Activated B cell treated with CpG ODN at 0.5 μM for 24 hours (primary cell): ENCODE data around the gene AMBRA1. TPM values are rescaled to one million over a fixed set of nuclear protein-coding genes. Genes with fewer than 3 reads are reported as not detected.

ENCODE experiments used
- ATAC-seq: fragments of 200-7000 bp; cut with Tn5 transposase; one replicate; pipeline ENCODE4 v1.10.0; 2021; ENCODE audit warnings: low read depth, mild to moderate bottlenecking, moderate library complexity
- CTCF ChIA-PET: fragments of 350-600 bp; sonication (Branson Sonifier 250); formaldehyde crosslinking; loops from one replicate; lab custom pipeline; 2021; ENCODE audit warnings: antibody characterized with exemption; lab: Charles Lee
- POLR2A ChIA-PET: fragments of 350-600 bp; sonication (Branson Sonifier 250); formaldehyde crosslinking; loops from one replicate; lab custom pipeline; 2021; ENCODE audit warnings: antibody characterized with exemption; lab: Charles Lee
- DNase-seq: peaks from one replicate; pipeline ENCODE4 v3.0.0; 2022
- H3K27ac Mint-ChIP-seq: one replicate; pipeline ENCODE4 v1.8.0; 2020; ENCODE audit warnings: mixed read lengths
- H3K27me3 Mint-ChIP-seq: one replicate; pipeline ENCODE4 v1.8.0; 2021; ENCODE audit warnings: mixed read lengths
- H3K36me3 Mint-ChIP-seq: one replicate; pipeline ENCODE4 v1.8.0; 2021; ENCODE audit warnings: low read depth, mixed read lengths
- H3K4me1 Mint-ChIP-seq: one replicate; pipeline ENCODE4 v1.8.0; 2021; ENCODE audit warnings: mixed read lengths
- H3K4me3 Mint-ChIP-seq: one replicate; pipeline ENCODE4 v1.8.0; 2020; ENCODE audit warnings: mild to moderate bottlenecking, mixed read lengths
- H3K9me3 Mint-ChIP-seq: one replicate; pipeline ENCODE4 v1.8.0; 2020; ENCODE audit warnings: mixed read lengths
- intact Hi-C: fragments of 100-400 bp; cut with micrococcal nuclease; formaldehyde crosslinking; loops from one replicate; pipeline ENCODE4 v1.15.1; 2024
- total RNA-seq: library from RNA; stranded (reverse); gene quantifications from 2 replicates; pipeline ENCODE4 v1.2.3, GENCODE V29; 2022
- TF ChIP-seq, protein P1 (sequence below): fragments of 200-600 bp; IDR thresholded peaks from one replicate; pipeline ENCODE4 v1.8.0; 2022; ENCODE audit warnings: antibody characterized with exemption, mild to moderate bottlenecking

AMBRA1 gene
- total RNA-seq, 1 donor from 2014 or later: 39.1 TPM

DNA sequence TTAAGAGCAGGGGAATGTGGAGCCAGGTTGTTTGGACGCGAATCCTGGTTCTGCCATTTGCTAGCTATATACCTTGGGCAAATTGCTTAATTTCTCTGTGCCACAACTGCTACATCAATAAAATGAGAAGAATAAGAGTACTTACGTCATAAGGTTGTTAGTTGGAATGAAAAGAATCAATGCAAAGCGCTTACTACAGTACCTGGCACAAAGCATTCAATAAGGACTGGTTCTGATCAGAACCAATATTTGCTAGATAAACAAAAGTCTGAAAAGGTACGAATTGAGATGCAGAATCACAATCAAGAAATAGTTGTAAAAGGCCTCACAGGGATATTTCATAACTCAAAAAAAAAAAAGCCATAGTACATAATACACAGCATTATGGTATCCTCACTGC lies 11.2 kb downstream of the AMBRA1 start:
- Mint-ChIP-seq H3K9me3 (peaks cover 2% of the 10 kb centered on the region), H3K4me3 (no peak overlapping the region), H3K36me3 (peaks cover 18% of the 10 kb centered on the region), H3K27ac (no peak overlapping the region), H3K27me3 (no peaks in the 10 kb centered on the region), H3K4me1 (peaks cover 3% of the 10 kb centered on the region)
- intact Hi-C loops: no loop called here
- ChIA-PET POLR2A (no interaction called here), CTCF (no interaction called here)
- ATAC-seq (no peak), DNase-seq (no peak)
- TF ChIP-seq, protein P1, sequence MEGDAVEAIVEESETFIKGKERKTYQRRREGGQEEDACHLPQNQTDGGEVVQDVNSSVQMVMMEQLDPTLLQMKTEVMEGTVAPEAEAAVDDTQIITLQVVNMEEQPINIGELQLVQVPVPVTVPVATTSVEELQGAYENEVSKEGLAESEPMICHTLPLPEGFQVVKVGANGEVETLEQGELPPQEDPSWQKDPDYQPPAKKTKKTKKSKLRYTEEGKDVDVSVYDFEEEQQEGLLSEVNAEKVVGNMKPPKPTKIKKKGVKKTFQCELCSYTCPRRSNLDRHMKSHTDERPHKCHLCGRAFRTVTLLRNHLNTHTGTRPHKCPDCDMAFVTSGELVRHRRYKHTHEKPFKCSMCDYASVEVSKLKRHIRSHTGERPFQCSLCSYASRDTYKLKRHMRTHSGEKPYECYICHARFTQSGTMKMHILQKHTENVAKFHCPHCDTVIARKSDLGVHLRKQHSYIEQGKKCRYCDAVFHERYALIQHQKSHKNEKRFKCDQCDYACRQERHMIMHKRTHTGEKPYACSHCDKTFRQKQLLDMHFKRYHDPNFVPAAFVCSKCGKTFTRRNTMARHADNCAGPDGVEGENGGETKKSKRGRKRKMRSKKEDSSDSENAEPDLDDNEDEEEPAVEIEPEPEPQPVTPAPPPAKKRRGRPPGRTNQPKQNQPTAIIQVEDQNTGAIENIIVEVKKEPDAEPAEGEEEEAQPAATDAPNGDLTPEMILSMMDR: no peak

GRCh38 chr11:46577058-46577457 lies 16.8 kb downstream of the AMBRA1 start:
- CTCF ChIA-PET: no interaction called here
- Mint-ChIP-seq H3K4me1 (peaks cover 22% of the 10 kb centered on the region), H3K9me3 (no peaks in the 10 kb centered on the region), H3K27ac (no peak overlapping the region), H3K27me3 (no peaks in the 10 kb centered on the region), H3K4me3 (no peak overlapping the region), H3K36me3 (peaks cover 15% of the 10 kb centered on the region)
- POLR2A ChIA-PET: no interaction called here
- DNase-seq (no peak), ATAC-seq (no peak)
- TF ChIP-seq, protein P1: no peak
- intact Hi-C loops: no loop called here

DNA sequence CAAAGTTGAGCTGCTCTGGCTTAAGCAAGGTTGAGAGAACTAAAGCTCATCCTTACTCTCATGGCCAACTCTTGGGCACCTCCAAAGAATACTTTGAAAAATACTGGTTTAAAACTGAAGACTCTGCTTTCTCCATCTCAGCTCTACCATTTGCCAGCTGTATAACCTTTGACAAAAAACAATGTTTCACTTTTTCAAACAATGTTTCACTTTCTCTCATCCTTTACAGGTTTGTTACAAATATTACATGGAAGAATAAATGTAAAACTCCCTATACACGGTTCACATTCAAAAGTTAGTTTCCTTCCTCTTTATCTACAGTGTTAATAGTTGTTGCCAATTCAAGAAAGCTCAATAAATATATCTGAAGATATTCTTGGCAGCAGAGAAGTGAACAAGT lies 19.2 kb downstream of the AMBRA1 start:
- no peak overlapping the region for H3K27ac Mint-ChIP-seq
- DNase-seq (no peak), ATAC-seq (no peak)
- H3K36me3 Mint-ChIP-seq: peaks cover 10% of the 10 kb centered on the region
- H3K4me1 Mint-ChIP-seq: peaks cover 25% of the 10 kb centered on the region
- TF ChIP-seq, protein P1: no peak
- POLR2A ChIA-PET: no interaction called here
- no peaks in the 10 kb centered on the region for H3K9me3 Mint-ChIP-seq
- CTCF ChIA-PET: no interaction called here
- intact Hi-C loops: no loop called here
- H3K27me3 Mint-ChIP-seq: no peaks in the 10 kb centered on the region
- H3K4me3 Mint-ChIP-seq: no peak overlapping the region

DNA sequence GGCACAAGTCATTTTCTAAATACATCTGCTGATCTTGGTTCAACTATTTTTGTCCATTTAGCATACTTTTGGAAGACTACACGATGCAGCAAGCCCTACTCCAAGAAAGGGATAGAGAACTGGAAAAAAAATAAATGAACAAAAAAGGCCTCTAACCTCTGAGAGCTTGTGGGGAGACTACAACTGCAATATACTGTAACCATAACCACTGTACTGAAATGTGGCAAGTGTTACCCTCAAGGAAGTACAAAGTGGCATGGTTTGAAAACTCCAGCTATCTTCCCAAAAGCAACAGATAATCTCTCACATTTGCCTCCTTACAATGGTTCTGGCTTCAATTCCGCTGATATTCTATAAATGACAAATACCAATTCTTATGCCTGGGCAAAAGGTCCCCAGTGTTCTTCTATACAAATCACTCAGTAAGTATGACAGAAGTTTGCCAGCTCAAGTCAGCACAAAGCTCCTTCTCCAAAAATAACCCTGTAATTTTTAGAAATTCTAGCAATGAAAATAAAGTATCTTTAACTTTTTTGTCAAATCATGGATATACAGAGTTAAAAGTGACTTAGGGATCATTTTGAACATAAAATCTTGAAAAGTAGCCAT lies 22.9 kb downstream of the AMBRA1 start:
- Mint-ChIP-seq H3K27ac (no peak overlapping the region), H3K27me3 (no peaks in the 10 kb centered on the region), H3K36me3 (peaks cover 6% of the 10 kb centered on the region), H3K4me1 (peaks cover 17% of the 10 kb centered on the region), H3K9me3 (no peaks in the 10 kb centered on the region), H3K4me3 (no peak overlapping the region)
- TF ChIP-seq, protein P1: no peak
- ChIA-PET CTCF (interaction anchor here (1.2 kb wide), 1 partner anchor 29 kb away, joined by 3 read pairs; no protein-coding TSS in a partner anchor), POLR2A (no interaction called here)
- no peak for DNase-seq
- intact Hi-C loops: no loop called here
- no peak for ATAC-seq

GRCh38 chr11:46565232-46565840 lies 28.5 kb downstream of the AMBRA1 start:
- no peaks in the 10 kb centered on the region for H3K9me3 Mint-ChIP-seq
- H3K4me1 Mint-ChIP-seq: peaks cover 19% of the 10 kb centered on the region
- H3K27me3 Mint-ChIP-seq: no peaks in the 10 kb centered on the region
- no peak for ATAC-seq
- intact Hi-C loops: no loop called here
- DNase-seq: no peak
- no peak overlapping the region for H3K27ac Mint-ChIP-seq
- H3K36me3 Mint-ChIP-seq: peaks cover 2% of the 10 kb centered on the region
- CTCF ChIA-PET: no interaction called here
- POLR2A ChIA-PET: no interaction called here
- TF ChIP-seq, protein P1: no peak
- no peak overlapping the region for H3K4me3 Mint-ChIP-seq
